ENCODE measurements around the gene CRB2.

CRB2 gene

GRCh38 chr9:123338710-123339665 lies 17.0 kb upstream of the CRB2 start:
- TF ChIP-seq ZFP30 (CRISPR knock-in tag; IDR thresholded peaks at IDR 0.05) (no peak), ZNF8 (CRISPR knock-in tag; IDR thresholded peaks at IDR 0.05) (no peak), BACH2 (CRISPR knock-in tag; IDR thresholded peaks at IDR 0.05; ENCODE audit: borderline replicate concordance) (no peak), CSDC2 (CRISPR knock-in tag; IDR thresholded peaks at IDR 0.05) (no peak), SNAI2 (CRISPR knock-in tag; IDR thresholded peaks at IDR 0.05) (no peak)
- TF ChIP-seq, protein P1, sequence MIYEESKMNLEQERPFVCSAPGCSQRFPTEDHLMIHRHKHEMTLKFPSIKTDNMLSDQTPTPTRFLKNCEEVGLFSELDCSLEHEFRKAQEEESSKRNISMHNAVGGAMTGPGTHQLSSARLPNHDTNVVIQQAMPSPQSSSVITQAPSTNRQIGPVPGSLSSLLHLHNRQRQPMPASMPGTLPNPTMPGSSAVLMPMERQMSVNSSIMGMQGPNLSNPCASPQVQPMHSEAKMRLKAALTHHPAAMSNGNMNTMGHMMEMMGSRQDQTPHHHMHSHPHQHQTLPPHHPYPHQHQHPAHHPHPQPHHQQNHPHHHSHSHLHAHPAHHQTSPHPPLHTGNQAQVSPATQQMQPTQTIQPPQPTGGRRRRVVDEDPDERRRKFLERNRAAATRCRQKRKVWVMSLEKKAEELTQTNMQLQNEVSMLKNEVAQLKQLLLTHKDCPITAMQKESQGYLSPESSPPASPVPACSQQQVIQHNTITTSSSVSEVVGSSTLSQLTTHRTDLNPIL (CRISPR knock-in tag; IDR thresholded peaks at IDR 0.05; ENCODE audit: low read depth) = no peak
- TF ChIP-seq, protein P2, sequence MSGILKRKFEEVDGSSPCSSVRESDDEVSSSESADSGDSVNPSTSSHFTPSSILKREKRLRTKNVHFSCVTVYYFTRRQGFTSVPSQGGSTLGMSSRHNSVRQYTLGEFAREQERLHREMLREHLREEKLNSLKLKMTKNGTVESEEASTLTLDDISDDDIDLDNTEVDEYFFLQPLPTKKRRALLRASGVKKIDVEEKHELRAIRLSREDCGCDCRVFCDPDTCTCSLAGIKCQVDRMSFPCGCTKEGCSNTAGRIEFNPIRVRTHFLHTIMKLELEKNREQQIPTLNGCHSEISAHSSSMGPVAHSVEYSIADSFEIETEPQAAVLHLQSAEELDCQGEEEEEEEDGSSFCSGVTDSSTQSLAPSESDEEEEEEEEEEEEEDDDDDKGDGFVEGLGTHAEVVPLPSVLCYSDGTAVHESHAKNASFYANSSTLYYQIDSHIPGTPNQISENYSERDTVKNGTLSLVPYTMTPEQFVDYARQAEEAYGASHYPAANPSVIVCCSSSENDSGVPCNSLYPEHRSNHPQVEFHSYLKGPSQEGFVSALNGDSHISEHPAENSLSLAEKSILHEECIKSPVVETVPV (CRISPR knock-in tag; IDR thresholded peaks at IDR 0.05) = no peak
- TF ChIP-seq, protein P3, sequence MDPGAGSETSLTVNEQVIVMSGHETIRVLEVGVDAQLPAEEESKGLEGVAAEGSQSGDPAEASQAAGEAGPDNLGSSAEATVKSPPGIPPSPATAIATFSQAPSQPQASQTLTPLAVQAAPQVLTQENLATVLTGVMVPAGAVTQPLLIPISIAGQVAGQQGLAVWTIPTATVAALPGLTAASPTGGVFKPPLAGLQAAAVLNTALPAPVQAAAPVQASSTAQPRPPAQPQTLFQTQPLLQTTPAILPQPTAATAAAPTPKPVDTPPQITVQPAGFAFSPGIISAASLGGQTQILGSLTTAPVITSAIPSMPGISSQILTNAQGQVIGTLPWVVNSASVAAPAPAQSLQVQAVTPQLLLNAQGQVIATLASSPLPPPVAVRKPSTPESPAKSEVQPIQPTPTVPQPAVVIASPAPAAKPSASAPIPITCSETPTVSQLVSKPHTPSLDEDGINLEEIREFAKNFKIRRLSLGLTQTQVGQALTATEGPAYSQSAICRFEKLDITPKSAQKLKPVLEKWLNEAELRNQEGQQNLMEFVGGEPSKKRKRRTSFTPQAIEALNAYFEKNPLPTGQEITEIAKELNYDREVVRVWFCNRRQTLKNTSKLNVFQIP (CRISPR knock-in tag; IDR thresholded peaks at IDR 0.05; ENCODE audit: borderline replicate concordance, low read depth) = no peak
- ATAC-seq = no peak

- TF ChIP-seq OSR1 (CRISPR knock-in tag; IDR thresholded peaks at IDR 0.05) (no peak), RARB (CRISPR knock-in tag; IDR thresholded peaks at IDR 0.05) (no peak), GLIS3 (CRISPR knock-in tag; IDR thresholded peaks at IDR 0.05) (no peak), ZC3H10 (CRISPR knock-in tag; IDR thresholded peaks at IDR 0.05) (no peak), ZNF8 (CRISPR knock-in tag; IDR thresholded peaks at IDR 0.05) (no peak), ESRRG (CRISPR knock-in tag; IDR thresholded peaks at IDR 0.05) (no peak), ISL1 (CRISPR knock-in tag; IDR thresholded peaks at IDR 0.05) (no peak), PPARA (CRISPR knock-in tag; IDR thresholded peaks at IDR 0.05; ENCODE audit: borderline replicate concordance) (no peak), TOX (CRISPR knock-in tag; IDR thresholded peaks at IDR 0.05; ENCODE audit: borderline replicate concordance) (no peak), TCF4 (CRISPR knock-in tag; IDR thresholded peaks at IDR 0.05; ENCODE audit: borderline replicate concordance) (no peak), BACH2 (CRISPR knock-in tag; IDR thresholded peaks at IDR 0.05; ENCODE audit: borderline replicate concordance) (no peak), ZFP30 (CRISPR knock-in tag; IDR thresholded peaks at IDR 0.05) (no peak), ZNF565 (CRISPR knock-in tag; conservative IDR thresholded peaks at IDR 0.05; ENCODE audit: low read depth) (no peak)
- TF ChIP-seq, protein P1 (CRISPR knock-in tag; IDR thresholded peaks at IDR 0.05; ENCODE audit: low read depth) = no peak
- TF ChIP-seq, protein P3 (CRISPR knock-in tag; IDR thresholded peaks at IDR 0.05; ENCODE audit: borderline replicate concordance, low read depth) = no peak
- TF ChIP-seq, protein P4, sequence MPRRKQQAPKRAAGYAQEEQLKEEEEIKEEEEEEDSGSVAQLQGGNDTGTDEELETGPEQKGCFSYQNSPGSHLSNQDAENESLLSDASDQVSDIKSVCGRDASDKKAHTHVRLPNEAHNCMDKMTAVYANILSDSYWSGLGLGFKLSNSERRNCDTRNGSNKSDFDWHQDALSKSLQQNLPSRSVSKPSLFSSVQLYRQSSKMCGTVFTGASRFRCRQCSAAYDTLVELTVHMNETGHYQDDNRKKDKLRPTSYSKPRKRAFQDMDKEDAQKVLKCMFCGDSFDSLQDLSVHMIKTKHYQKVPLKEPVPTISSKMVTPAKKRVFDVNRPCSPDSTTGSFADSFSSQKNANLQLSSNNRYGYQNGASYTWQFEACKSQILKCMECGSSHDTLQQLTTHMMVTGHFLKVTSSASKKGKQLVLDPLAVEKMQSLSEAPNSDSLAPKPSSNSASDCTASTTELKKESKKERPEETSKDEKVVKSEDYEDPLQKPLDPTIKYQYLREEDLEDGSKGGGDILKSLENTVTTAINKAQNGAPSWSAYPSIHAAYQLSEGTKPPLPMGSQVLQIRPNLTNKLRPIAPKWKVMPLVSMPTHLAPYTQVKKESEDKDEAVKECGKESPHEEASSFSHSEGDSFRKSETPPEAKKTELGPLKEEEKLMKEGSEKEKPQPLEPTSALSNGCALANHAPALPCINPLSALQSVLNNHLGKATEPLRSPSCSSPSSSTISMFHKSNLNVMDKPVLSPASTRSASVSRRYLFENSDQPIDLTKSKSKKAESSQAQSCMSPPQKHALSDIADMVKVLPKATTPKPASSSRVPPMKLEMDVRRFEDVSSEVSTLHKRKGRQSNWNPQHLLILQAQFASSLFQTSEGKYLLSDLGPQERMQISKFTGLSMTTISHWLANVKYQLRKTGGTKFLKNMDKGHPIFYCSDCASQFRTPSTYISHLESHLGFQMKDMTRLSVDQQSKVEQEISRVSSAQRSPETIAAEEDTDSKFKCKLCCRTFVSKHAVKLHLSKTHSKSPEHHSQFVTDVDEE (CRISPR knock-in tag; IDR thresholded peaks at IDR 0.05) = no peak
- no peak for ATAC-seq
These were observed 16.1 kb upstream of the CRB2 start for GRCh38 chr9:123339666-123340510.
